Thyroid gland (tissue), 4 donors: ENCODE measurements around the gene OVCA2. TPM values are rescaled to one million over a fixed set of nuclear protein-coding genes. Genes with fewer than 3 reads are reported as not detected.

Source experiments
- DNase-seq, 2 donors: peaks; one replicate each; pipeline ENCODE4 v3.0.0-alpha.2; 2019
- H3K27ac ChIP-seq, 3 donors: fragments of 200-600 bp; sonication (generic); 1 replicate in 2 of 3; 2 replicates in 1 of 3; pipeline ENCODE4 v1.5.1; 2016 to 2019; ENCODE audit warnings: mild to moderate bottlenecking in 1 of 3, moderate library complexity in 1 of 3
- H3K27me3 ChIP-seq: fragments of 200-600 bp; sonication (generic); one replicate; pipeline ENCODE4 v1.5.1; 2019
- H3K36me3 ChIP-seq, 2 donors: fragments of 200-600 bp; sonication (generic); one replicate each; pipeline ENCODE4 v1.5.1; 2016 to 2019
- H3K4me1 ChIP-seq, 2 donors: fragments of 200-600 bp; sonication (generic); one replicate each; pipeline ENCODE4 v1.5.1; 2017 to 2019
- H3K4me3 ChIP-seq, 3 donors: fragments of 200-600 bp; sonication (generic); replicated peaks in 1 of 3; 1 replicate in 2 of 3; 2 replicates in 1 of 3; pipeline ENCODE4 v1.5.1; 2016; ENCODE audit warnings: mild to moderate bottlenecking in 1 of 3
- H3K9me3 ChIP-seq: fragments of 200-600 bp; sonication (generic); one replicate; pipeline ENCODE4 v1.5.1; 2017
- POLR2A ChIP-seq, 2 donors: fragments of 450-650 bp; IDR thresholded peaks; one replicate each; pipeline ENCODE4 v1.6.1; 2017; ENCODE audit warnings: antibody characterized with exemption in 2 of 2, mild to moderate bottlenecking in 2 of 2, moderate library complexity in 1 of 2
- WGBS, 2 donors: methylation state at CpG; one replicate each; pipeline ENCODE4 v1.1.5; 2017; 5-methylcytosine and 5-hydroxymethylcytosine counted together
- intact Hi-C: fragments of 100-400 bp; cut with DNase I; formaldehyde crosslinking; loops from one replicate; pipeline ENCODE4 v1.15.1; 2023
- microRNA counts, 2 donors: library from miRNA; unstranded; fragments of <30 nt; microRNA quantifications; one replicate each; lab custom pipeline; 2016 to 2017
- microRNA-seq: library from miRNA; unstranded; fragments of <30 nt; microRNA quantifications from one replicate; pipeline ENCODE4, GENCODE V29; 2016
- small RNA-seq: library from RNA; depleted of rRNA; stranded (forward); fragments of <200 nt; gene quantifications from one replicate; pipeline ENCODE3, GENCODE V24; 2016
- total RNA-seq, 4 donors: library from RNA; depleted of rRNA; stranded (reverse); fragments of >200 nt; gene quantifications; one replicate each; pipeline ENCODE4 v1.2.3, GENCODE V29; 2016
- TF ChIP-seq, protein P1 (sequence below), 6 experiments: fragments of 200-600 bp in 3 of 6; fragments of 450-650 bp in 3 of 6; sonication (generic) in 3 of 6; IDR thresholded peaks; one replicate each; pipeline ENCODE4 v1.5.1; 2016 to 2019; ENCODE audit warnings: antibody characterized with exemption in 6 of 6, mild to moderate bottlenecking in 2 of 6, inconsistent platforms in 1 of 6, moderate library complexity in 1 of 6

OVCA2 gene
- total RNA-seq, 4 donors from 2014 or later = 37.6 to 54.1 (median 47.3) TPM

DNA sequence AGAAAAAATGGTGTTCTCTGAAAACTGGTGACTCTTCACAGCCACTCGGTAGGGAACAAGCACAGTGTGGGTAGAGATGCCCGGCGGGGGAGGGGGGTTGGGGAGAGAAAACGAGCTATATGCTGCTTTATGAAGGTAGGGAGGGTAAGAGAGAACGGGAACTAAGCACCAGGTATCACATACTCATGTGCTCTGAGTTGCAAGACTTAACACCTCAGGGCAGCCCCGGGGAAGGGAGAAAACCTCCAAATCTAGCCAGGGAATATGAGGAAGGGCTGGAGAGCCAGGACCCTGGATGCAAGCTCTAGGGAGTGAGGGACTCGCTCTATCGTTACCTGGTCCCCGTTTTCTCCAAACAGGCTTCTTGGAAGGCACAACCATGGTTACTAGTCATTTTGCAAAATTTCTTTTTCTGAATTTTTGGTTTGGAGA lies 48.4 kb downstream of the OVCA2 start:
- DNase-seq = no peak
- no peaks in the 10 kb centered on the region for H3K9me3 ChIP-seq
- no peaks in the 10 kb centered on the region for H3K36me3 ChIP-seq
- intact Hi-C loops = loop anchor here (5.0 to 10.0 kb wide), 2 partner anchors 33 to 155 kb away; partner anchors contain the start of gene HIC1
- H3K4me1 ChIP-seq = peaks cover 21 to 79% of the 10 kb centered on the region in 2 donors
- peak overlapping the region in 2 of 3 donors; percentile 1 to 71 for H3K27ac ChIP-seq
- 71 to 75% methylated on average over 9 of the region's 9 CpGs for WGBS, 2 donors
- H3K4me3 ChIP-seq = no peak overlapping the region
- TF ChIP-seq POLR2A (IDR thresholded peaks at IDR 0.05) = no peak
- TF ChIP-seq, protein P1, sequence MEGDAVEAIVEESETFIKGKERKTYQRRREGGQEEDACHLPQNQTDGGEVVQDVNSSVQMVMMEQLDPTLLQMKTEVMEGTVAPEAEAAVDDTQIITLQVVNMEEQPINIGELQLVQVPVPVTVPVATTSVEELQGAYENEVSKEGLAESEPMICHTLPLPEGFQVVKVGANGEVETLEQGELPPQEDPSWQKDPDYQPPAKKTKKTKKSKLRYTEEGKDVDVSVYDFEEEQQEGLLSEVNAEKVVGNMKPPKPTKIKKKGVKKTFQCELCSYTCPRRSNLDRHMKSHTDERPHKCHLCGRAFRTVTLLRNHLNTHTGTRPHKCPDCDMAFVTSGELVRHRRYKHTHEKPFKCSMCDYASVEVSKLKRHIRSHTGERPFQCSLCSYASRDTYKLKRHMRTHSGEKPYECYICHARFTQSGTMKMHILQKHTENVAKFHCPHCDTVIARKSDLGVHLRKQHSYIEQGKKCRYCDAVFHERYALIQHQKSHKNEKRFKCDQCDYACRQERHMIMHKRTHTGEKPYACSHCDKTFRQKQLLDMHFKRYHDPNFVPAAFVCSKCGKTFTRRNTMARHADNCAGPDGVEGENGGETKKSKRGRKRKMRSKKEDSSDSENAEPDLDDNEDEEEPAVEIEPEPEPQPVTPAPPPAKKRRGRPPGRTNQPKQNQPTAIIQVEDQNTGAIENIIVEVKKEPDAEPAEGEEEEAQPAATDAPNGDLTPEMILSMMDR (IDR thresholded peaks at IDR 0.05) = no peak
- H3K27me3 ChIP-seq = no peaks in the 10 kb centered on the region

DNA sequence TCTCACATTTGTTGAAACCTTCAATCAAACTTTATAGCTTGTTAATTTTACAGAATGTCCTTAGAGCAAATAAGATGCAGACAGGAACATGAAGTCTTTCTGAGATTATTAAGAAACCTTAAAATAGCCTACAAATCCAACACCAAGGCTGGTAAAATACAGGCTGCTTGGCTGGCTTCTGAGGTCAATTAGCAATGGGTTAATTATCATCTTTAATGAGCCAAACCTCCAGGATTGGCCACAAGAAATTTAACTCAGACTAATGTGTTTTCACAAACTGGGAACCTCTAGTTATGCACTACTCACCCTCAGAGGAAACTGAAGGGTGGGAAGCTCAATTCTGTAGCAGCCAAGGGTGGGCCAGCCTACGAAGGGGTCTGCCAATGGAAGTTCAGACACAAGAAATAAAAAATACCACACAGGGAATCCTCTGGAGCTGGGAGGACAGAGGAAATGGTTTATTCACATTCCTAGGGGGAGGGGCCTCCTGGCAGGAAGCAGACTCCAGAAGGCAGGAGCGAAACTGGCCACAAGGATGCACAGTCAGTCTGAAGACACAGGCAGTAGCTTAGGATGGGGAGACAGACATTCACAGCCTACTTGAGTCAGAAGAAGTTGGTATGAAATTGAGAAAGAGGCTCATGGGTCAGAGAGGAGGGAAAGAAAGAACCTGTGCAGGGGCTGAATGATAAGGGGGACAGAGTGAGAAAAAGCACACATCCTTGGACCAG lies 49.1 kb downstream of the OVCA2 start:
- peak in 1 of 2 donors; percentile 28 for DNase-seq
- H3K27ac ChIP-seq = peak overlapping the region in 2 of 3 donors; percentile 1 to 71
- peaks cover 28 to 80% of the 10 kb centered on the region in 2 donors for H3K4me1 ChIP-seq
- no peak for TF ChIP-seq POLR2A (IDR thresholded peaks at IDR 0.05)
- TF ChIP-seq, protein P1 (IDR thresholded peaks at IDR 0.05) = peak in 2 of 6 experiments; percentile 13 to 23
- no peaks in the 10 kb centered on the region for H3K9me3 ChIP-seq
- intact Hi-C loops = loop anchor here (5.0 to 10.0 kb wide), 2 partner anchors 34 to 154 kb away; partner anchors contain the start of gene HIC1
- no peak overlapping the region for H3K4me3 ChIP-seq
- 47 to 64% methylated on average over 2 of the region's 2 CpGs for WGBS, 2 donors
- H3K27me3 ChIP-seq = no peaks in the 10 kb centered on the region
- H3K36me3 ChIP-seq = no peaks in the 10 kb centered on the region

DNA sequence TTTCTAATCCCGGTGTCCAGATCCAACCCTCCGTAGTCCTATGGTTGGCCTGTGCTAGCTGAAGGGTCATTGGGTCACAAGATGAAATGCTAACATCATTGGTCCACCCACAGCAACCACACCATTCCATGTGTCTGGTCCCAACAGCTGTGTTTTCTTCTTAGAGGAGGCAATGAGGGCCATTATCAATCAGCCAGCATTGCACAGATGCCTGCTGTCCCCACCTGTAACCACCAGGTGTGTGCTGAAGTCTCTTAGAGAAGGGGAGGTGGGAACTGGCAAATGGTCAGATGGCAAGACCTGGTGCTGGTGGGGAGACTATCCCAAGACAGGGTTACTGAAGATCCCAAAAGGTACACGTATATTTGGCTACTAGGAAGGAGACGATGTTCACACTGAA lies 50.4 kb downstream of the OVCA2 start:
- peak overlapping the region in 1 of 3 donors; percentile 30 for H3K27ac ChIP-seq
- 97 to 98% methylated on average over 4 of the region's 4 CpGs for WGBS, 2 donors
- peaks cover 30 to 68% of the 10 kb centered on the region in 2 donors for H3K4me1 ChIP-seq
- H3K9me3 ChIP-seq = no peaks in the 10 kb centered on the region
- no peaks in the 10 kb centered on the region for H3K27me3 ChIP-seq
- DNase-seq = no peak
- H3K4me3 ChIP-seq = no peak overlapping the region
- TF ChIP-seq, protein P1 (IDR thresholded peaks at IDR 0.05) = no peak
- no peak for TF ChIP-seq POLR2A (IDR thresholded peaks at IDR 0.05)
- intact Hi-C loops = loop anchor here (5.0 to 10.0 kb wide), 2 partner anchors 35 to 153 kb away; partner anchors contain the start of gene HIC1
- no peaks in the 10 kb centered on the region for H3K36me3 ChIP-seq

MicroRNAs encoded within 50 kb of the gene (microRNA counts, 767-probe panel; counts per million panel counts)
- 2,738 to 4,752 counts per million in 2 donors for microRNA hsa-miR-132-3p (lab: Ali Mortazavi, UCI)
- 0 counts per million in 2 donors for microRNA hsa-miR-212-3p (lab: Ali Mortazavi, UCI)

Small RNAs within 50 kb of the gene (microRNA-seq; reads per million reads assigned to microRNA genes)
- 612 reads per million, percentile 72 among the genes with 10 or more reads in this experiment for gene MIR132
- 17.6 reads per million, percentile 34 among the genes with 10 or more reads in this experiment for gene MIR212

Small RNAs within 50 kb of the gene (small RNA-seq; reads per million reads assigned to genes)
- gene AC090617.9 = not detected
- 1.4 reads per million, percentile 37 among the genes with 10 or more reads in this experiment for gene MIR132
- not detected for gene MIR212
- not detected for gene OVCA2

Other genes starting within 250 kb of the OVCA2 start
- gene SMYD4, start 212.1 kb upstream of the OVCA2 start, total RNA-seq = 10 to 100 TPM; 19.3 to 21.9 (median 20.4) TPM
- 10 to 100 TPM; 24.0 to 37.2 (median 26.4) TPM for gene RPA1, start 212.0 kb upstream of the OVCA2 start, total RNA-seq
- gene RTN4RL1, start 16.7 kb upstream of the OVCA2 start, total RNA-seq = 1 to 10 TPM; 1.6 to 4.9 (median 2.5) TPM
- gene DPH1, start 11.9 kb upstream of the OVCA2 start, total RNA-seq = 10 to 100 TPM; 41.6 to 61.1 (median 49.3) TPM
- gene HIC1, start 13.1 kb downstream of the OVCA2 start, total RNA-seq = 10 to 100 TPM; 13.3 to 23.2 (median 18.3) TPM